ENCODE data around the gene DLG1.

The DLG1 gene

GRCh38 chr3:197027151-197027895, 271.1 kb downstream of the DLG1 start:
- DNase-seq: no peak

- no peak for DNase-seq
Measured at GRCh38 chr3:197026481-197026866, 271.9 kb downstream of the DLG1 start.

- DNase-seq: no peak
Measured at GRCh38 chr3:197025736-197026480, 272.5 kb downstream of the DLG1 start.

- DNase-seq: no peak
Measured at GRCh38 chr3:197024881-197025735, 273.3 kb downstream of the DLG1 start.

GRCh38 chr3:197023998-197024651, 274.3 kb downstream of the DLG1 start:
- no peak for DNase-seq

GRCh38 chr3:197023241-197023997, 275.0 kb downstream of the DLG1 start:
- DNase-seq: peak; percentile 49

- DNase-seq: no peak
Measured at GRCh38 chr3:197022405-197023231, 275.8 kb downstream of the DLG1 start.

- no peak for DNase-seq
Measured at GRCh38 chr3:197021729-197022404, 276.5 kb downstream of the DLG1 start.

- DNase-seq: no peak
Measured at GRCh38 chr3:197021231-197021630, 277.2 kb downstream of the DLG1 start.

GRCh38 chr3:197019535-197019934, 278.9 kb downstream of the DLG1 start:
- DNase-seq: no peak

- DNase-seq: no peak
Measured at GRCh38 chr3:197019021-197019420, 279.4 kb downstream of the DLG1 start.

GRCh38 chr3:197017003-197017402, 281.4 kb downstream of the DLG1 start:
- DNase-seq: no peak

- DNase-seq: no peak
Measured at GRCh38 chr3:197015790-197016736, 282.3 kb downstream of the DLG1 start.

- DNase-seq: no peak
Measured at GRCh38 chr3:197014942-197015575, 283.4 kb downstream of the DLG1 start.

- DNase-seq: no peak
Measured at GRCh38 chr3:197014024-197014423, 284.4 kb downstream of the DLG1 start.

- no peak for DNase-seq
Measured at GRCh38 chr3:197012540-197012883, 285.9 kb downstream of the DLG1 start.

GRCh38 chr3:197011780-197012539, 286.5 kb downstream of the DLG1 start:
- DNase-seq: no peak
